GM19397 (cell line): ENCODE results near the gene THPO.

Experiments used
- ATAC-seq: cut with Tn5 transposase; IDR thresholded peaks from one replicate; pipeline ENCODE4 v1.9.1; 2021; ENCODE audit warnings: mild to moderate bottlenecking, moderate library complexity; ENCODE audit not compliant: unreplicated experiment

THPO gene

DNA sequence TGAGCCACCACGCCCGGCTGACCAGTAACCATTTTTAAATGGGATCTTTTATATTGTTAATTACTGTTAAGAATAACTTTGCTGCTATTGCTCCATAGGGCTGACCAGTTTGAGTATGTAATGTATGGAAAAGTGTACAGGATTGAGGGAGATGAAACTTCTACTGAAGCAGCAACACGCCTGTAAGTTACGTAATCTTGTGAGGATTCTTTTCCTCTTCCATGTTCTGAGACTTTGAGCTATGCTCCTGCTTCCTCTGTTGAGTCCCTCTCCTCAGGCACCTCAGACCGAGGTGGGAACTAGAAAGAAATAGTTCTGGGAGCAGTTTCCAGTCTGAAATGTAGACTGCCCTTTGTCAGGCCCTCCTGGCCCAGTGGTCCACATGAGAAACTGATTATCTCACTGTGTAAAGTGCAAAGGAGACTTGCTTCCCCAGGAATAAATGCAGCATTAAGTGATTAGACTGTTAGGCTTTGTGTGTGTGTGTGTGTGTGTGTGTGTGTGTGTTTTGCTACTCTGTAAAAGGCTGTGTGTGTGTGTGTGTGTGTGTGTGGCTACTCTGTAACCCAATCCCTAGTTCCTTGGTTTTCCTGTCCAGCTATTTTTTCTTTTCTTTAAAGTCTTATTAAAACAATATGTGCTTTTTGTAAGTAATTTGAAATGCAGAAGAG is 11.3 kb downstream of the THPO start:
- no peak for ATAC-seq

DNA sequence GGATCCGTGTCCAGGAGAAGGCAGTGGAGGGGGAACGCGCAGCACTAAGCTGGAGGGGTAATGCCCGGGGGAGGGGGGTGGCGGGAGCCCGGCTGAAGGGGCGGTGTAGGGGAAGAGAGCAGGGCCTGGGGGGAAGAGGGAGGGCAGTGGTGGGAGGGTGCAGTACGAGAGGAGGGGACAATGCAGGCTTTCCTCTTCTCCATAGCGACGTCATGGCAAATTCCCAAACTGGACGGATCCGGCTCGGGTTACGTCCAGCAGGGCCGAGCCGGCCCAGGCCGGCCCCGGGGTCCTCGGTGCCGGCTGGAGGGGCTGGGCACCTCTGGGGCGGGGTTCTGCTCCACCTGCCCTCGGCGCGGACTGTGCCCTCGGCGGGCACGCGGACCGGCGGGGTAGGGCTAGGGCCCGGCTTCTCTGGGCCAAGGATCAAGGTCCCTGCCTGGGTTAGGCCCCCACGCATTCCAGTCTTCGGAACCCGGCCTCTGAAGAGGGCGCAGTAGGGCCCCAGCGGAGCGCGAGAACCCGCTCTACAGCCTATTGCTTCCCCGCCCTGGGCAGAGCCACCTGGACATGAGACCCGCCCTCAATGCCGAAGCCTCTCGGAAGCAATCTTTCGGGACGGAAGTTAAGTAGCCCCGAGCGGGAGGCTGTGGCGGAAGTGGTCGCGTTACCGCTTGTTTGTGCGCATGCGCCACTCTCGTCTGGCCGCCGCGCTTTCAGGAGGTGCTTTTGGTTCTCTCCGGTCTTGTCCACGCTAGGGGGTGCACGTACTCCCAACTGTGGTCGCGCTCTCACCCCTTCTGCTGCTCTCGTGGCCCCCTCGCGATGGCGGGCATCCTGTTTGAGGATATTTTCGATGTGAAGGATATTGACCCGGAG is 15.1 kb downstream of the THPO start:
- ATAC-seq, result peak; percentile 83

DNA sequence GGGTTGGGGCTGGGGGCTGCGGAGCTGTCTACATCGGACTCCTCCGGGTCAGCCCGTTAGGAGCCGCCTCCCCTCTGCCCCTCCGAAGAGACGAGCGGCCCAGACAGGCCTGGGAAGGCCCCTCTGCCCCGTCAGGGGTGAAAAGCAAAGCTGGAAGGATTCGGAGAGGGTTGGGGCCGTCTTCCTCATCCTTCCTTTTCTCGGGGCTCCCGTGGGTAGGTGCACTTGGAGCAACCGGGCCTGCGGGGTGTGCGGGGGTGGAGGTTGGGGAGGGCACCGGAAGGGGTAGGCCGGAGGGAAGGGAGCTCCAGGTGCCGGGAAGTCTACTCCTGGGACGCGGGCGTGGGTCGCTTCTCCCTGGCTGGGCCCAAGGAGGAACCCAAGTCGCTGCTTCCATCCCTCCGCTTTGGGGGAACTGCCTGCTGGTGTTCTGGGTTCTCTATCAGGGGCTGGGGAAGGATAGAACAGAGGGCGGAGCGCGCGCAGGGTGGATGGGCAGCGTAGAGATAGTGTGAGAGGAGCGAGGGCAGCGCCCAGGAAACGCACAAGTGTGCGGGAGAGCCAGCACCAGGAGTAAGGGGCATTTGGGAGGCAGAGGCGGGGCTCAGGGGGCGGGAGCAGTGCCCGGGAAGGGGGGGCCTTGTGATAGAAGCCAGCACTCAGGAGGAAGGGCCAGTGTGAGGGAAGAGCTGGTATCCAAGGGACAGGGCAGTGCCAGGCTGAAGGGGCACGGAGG is 15.9 kb downstream of the THPO start:
- ATAC-seq, result peak; percentile 3

DNA sequence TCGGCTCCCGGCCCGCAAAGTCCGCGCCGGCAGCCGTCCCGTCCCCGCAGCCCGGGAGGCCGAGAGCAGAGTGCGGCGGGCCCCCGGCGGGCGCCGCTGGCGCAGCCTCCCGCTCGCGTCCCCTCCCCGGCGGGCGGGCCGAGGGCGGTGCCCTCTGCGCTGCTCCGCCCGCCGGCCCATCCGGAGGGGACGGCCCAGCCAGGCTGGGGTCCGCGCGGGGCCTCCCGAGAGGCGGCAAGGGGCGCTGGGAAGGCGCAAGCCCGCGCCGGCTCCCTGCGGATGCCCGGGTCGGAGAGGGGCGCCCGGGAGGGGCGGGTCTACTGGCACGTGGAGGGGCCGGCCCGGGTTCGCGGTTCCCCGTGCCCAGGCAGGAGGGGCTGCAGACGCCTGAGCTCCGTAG is 16.5 kb downstream of the THPO start, which contains the start of the genes CLCN2 and POLR2H:
TSS of gene CLCN2 (minus strand) at position 74 of the 400 bp plus-strand sequence. CDS start 126 bp downstream, outside the sequence.
TSS of gene POLR2H (plus strand) at position 179 of the 400 bp plus-strand sequence. CDS start 1,783 bp downstream, outside the sequence.
- ATAC-seq, result peak; percentile 42

DNA sequence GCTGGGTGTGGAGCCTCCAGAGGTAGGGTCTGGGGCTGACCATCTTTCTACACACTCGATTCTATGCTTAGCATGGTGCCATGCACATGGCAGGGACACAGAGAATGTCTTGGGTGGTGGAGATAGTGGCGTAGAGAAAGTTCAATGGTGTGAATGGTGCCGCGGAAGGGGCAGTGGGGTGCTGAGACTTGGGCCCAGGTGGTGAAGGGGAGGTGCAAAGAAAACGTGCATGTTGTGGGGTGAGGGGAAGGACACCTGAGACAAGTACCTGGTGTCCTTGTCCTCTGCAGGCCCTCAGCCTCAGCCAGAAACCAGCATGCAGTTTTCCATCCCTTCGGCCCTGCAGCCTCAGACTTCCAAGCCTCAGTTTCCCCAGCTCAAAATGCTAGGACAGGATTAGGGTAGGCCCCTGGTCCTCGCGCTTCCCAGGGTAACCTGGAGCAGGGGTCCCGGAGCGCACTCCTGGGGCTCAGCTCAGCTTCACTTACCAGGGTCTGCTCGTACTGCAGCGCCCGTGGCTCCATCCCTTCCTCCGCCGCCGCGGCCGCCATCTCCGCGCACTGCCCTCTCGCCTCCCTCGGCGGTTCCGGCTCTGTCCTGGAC is 17.0 kb downstream of the THPO start:
- peak; percentile 4 for ATAC-seq

DNA sequence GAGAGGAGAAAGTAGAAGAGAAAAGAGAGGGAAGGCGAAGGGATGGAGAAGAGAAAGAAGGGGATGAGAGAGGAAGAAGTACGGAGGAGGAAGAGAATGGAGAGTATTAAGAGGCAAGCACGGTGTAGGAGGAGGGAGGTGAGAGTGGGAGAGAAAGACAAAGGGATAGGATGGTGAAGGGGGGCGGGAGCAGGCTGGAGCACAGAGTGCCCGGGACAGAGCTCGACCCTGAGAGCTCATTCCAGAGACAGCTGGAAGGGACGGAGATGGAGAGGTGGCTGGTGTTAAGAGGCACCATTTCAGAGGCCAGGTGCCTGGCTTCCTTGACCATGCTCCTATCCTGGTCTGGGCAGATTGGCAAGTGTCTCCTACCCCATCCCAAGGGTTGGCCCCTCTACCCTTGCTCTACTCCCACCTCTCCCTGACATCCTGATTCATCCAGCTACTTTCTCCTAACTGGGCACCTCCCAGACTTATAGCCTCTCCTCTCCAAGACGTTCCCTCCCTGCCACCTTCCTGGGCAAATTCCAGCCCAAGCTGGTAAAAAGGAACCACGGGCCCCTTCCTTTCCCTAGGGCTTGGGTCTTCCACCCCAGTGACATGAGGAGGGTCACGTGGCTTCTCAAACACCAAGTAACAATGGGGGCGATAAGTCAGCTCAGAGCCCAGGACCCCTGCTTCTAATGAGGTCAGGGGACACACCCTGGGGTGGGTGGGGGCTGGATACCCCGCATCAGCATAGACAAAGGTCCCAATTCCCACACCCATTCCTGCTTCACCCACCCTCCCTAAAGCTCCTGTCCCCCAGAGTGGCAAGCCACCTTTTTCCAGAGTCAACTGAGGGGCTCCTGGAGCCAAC is 17.7 kb downstream of the THPO start:
- ATAC-seq, result no peak

DNA sequence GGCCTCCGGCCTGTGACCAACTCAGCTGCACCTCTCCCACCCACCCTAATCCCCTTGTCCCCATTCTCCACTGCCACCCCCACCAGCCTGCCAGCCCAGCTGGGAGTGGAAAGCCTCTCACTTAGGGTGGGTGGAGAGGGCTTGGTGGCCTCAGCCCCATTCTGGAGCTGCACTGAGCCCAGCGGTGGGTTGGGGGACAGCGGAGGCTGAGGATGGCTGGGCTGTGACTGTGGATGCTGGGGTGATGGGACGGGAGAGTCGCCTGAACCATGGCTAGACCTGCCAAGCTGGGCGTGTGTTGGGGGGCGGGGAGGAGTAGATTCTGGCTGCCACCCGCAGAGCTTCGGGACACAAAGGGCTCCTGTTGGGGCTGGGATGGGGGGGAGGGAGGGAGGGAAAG is 18.4 kb downstream of the THPO start:
- no peak for ATAC-seq

DNA sequence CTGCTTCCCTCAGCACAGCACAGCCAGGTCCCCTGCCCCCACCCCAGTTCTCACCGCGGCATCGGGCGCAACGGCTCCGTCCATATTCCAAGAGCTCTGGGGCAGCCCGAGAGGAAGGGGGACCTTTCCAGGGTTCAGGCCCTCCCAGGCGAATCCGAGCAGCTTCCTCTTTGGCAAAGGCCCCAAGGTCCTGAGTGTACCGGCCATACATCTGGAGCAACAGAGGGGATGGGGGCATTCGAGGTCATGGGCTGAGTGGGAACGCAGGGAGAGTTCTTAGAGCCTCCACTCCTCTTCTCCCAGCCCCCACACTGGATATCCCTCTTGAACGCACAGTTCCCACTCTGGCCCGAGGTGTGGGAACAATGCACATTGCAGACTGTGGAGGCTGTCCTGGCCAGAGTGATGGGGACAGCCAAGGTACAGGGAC is 19.1 kb downstream of the THPO start:
- no peak for ATAC-seq

DNA sequence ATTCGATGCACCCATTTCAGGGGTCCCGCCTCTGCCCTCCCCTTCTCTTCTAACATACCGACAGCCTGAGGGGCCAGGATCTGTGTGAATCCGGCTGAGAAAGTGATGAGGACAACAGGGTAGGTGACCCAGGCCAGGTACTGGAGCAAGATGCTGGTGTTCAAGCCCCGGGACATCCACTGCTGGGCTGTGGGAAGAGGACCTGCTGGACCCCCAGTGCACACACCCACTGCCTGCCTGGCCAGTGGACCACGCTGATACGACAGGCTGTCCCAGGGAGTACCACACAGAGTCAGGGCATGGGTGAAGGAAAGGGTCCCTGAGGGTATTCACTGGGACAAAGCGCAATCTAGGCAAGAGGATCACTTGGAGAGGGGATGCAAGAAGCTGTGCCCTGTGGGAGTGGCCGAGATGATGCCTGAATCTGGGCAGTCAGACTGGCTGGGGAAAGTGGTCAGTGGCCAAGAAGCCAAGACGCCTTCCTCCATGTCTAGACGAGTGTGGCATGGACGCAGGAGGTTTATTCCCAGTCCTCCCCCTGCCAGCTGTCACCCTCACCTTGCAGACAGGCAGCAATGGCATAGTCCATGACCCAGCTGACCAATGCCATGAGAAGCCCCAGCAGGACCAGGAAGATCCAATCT is 19.8 kb downstream of the THPO start:
- no peak for ATAC-seq

DNA sequence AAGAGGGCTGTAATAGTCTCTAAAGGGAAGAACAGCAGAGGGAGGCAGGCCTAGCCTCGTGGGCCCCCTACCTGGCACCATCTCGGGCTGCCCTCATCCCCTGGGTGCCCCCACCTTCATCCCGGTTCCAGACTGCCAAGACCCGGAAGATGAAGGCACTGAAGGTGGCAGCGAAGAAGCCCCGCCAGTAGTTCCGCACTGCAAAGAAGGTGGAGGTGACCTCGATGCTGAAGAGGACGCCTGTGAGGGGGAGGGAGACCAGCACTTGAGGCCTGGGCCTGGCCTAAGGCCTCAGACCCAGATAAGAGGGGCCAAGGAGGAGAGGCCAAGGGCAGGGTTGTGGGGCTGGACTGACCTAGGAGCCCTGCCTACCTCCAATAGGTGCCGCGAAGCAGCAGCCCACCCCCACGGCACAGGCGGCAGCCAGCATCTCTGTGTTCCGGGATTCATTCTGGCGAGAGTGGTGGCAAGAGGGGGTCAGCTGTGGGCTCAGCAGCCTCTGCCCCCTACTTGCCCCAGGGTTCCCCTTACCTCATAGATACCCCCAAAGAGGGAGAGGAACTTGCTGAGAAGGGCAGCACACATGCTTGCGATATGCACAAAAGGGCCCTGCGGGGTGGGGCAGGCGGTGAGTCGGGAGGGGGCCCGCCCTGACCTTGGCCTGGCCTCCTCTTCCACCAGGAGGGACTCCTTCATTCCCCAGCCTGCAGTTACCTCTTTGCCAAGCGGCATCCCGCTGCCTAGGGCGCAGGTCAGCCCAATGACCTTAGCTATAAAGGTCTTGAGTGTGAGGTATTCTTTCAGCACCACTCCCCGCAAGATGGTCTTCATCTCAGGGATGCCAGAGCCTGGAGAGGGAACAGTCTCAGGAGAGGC is 20.5 kb downstream of the THPO start:
- ATAC-seq, result no peak

DNA sequence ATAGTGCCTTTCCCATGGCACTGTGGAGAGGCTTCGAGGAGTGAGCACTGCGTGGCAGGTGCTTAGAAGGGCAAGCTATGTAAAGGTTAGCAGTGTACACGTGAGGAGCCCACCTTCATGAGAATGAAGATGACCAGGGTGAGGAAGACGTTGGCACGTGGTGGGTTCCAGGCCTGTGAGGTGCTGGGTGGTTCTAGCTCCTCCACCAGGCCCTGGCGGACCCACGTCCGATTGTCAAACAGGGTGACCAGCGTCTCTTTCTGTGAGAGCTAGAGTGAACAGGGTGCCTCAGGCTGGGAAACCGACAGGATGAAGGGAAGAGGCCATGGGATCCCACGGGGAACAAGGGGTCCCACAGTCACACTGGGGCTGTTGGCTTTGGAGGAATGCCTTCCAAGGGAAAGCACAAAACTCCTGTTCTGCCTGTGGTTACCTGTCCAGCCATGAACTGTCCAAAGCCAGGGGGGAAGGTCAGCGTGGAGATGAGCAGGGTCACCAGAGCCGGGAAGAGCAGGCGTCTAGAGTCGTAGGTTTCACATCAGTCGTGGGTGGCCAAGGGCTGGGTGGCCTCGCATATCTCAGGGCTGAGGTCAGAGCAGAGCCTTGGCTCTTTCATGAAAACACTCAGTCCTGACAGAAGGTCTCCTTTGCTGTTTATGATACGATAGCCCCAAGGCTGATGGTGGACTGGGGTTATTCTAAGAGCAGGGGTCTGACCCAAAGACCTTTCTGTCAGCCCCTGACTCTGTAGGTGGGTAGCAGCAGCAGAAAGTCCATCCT is 22.6 kb downstream of the THPO start:
- no peak for ATAC-seq

DNA sequence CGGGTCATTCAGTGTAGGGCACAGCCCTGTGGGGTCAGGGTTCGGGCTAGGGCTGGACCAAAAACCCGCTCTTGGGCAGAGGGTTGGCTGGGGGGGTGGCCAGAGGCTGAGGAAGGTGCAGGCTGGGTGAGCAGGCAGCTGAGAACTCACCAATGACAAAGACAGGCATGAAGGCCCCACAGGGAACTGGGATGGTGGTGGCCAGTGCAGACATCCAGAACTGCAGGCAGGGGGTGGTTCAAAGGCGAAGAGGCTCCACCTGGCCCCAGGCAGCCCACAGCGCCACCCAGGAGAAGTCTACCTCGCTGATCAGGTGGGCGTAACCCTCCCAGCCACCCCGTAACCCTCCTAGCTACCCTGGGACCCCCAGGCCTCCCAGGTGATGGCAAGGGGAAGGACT is 23.3 kb downstream of the THPO start:
- ATAC-seq, result no peak

DNA sequence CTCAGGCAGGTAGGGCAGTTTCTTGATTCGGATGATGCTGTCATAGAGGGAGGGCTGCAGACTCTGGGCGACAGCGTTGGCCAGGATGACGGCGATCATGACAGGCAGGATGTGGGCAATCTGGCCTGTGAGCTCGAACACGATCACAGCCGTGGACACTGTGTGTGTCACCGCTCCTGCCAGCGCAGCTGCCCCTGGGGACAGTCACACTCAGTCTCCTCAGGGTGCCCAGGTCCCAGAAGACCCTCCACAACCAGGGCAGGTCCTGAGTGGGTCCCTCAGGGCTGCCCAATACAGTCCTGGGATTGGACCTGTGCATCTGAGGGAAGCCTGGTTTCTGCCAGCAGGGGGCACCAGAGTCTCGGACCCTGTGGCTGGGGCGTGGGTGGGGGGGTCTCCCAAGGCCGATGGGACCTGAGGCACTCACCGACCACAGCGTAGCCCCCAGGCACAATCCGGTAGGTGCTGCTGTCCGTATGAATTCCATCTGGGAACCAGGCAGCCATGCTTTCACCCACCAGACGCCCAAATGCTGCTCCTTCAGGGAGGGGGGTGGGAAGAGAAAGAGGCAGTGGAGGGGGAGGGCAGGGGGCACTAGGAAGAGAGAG is 23.8 kb downstream of the THPO start:
- ATAC-seq, result no peak

DNA sequence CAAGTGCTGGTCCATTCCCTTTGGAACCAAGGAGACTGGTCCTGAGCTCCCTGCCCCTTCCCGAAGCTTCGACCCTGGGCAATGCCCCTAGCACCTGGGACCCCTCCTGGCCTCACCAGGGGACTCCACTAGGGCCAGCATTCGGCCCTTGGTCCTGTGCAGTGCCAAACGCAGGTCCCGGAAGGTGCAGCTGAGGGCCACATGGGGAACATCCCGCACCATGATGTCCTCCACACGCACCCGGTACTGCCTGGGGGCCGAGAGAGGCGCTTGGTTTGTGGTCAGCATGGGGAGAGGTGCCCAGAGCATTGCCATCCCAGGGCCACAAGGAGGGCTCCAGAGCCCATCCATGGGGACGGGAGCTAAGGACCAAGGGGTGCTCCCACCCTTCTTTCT is 24.5 kb downstream of the THPO start:
- ATAC-seq, result no peak

DNA sequence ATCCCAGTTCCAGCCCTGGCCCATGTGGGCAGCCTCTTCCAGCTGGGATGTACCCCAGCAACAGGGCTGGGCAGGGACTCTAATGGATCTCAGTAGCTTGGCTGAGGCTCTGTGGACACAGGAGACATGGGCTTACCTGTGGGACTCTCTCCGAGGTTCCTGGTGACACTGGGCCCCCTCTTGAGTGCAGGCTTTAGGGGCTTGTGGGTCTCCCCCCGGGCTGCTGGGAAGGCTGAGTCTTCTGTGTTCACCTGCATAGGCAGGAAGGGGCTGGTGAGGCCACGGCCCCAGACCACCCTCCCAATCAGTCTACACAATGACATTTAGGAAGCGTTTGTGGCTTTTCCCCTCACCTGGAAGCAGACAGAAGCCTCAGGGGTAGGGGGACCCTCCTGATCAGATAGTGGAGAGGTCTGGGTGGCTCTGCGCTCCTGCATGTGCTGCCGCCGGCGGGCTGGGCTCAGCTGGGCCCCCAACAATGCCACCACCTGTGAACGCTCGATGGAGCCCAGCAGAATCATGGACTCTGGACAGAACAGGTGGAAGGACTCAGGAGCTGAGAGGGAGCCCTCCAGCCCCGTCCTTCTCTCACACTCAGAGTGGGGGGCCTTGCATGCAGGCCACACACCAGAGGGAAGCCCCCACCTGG is 25.0 kb downstream of the THPO start:
- ATAC-seq, result no peak

DNA sequence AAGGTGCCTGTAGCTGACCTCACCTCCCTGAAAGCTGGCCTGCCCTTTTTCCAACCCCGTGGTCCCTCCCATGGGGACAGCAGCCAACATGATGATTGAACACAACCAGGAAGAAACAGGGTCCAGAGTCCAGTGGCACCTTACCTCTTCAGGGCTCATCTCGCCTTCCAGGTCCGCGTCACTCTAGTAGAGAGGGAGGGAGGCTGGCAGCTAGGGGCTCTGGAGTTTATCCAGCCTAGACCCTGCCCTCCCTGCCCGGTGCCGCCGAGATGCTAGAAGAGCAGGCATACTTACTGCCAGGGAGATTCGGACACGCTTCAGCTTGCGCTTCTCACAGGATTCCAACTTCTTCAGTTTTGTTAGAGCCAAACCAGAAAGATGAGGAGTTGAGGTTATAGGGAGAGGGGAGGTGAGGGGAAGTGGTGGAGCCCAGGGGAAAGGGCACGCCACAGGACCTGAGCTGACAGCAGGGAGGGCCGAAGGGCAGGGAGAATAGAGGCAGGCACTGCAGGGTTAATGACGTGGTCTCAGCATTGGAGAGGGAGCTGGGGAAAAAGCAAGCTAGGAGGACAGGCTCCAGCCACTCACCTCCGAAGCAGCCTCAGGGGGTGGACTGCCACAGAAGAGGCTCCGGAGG is 25.7 kb downstream of the THPO start:
- no peak for ATAC-seq
